K562 (cell line): ENCODE measurements around the gene PIERCE2. TPM values are rescaled to one million over a fixed set of nuclear protein-coding genes. Genes with fewer than 3 reads are reported as not detected.
A peak's percentile ranks its signal among the peaks of the same experiment; 100 is the strongest.

Source experiments
- ATAC-seq: fragments of 200-7000 bp; cut with Tn5 transposase; 3 replicates; pipeline ENCODE4 v1.9.1; 2020; ENCODE audit warnings: moderate library complexity
- BruUV-seq: library from RNA; stranded (reverse); fragments of 400-500 nt; replicated peaks from 2 replicates; lab custom pipeline; 2021; lab: Mats Ljungman, UMichigan
- CTCF ChIA-PET: fragments of 300-600 bp; formaldehyde crosslinking; extraction: SDS; loops from one replicate; lab custom pipeline; 2021; ENCODE audit warnings: low intra/inter-chr PET ratio; lab: Yijun Ruan, JAX
- POLR2A ChIA-PET: fragments of 300-600, 350-650 bp; sonication (Branson Sonifier 250); formaldehyde crosslinking; extraction: SDS; loops from one replicate; lab custom pipeline; 2021; ENCODE audit warnings: antibody characterized with exemption, inconsistent platforms; lab: Yijun Ruan, JAX
- DNase-seq, 4 experiments: peaks; one replicate each; pipeline versions ENCODE4 v3.0.0 to v3.0.0-alpha.2; 2011 to 2018; ENCODE audit warnings: low spot score in 3 of 4, mixed read lengths in 3 of 4; ENCODE audit errors: extremely low read depth in 1 of 4
- FAIRE-seq: peaks from 2 replicates; lab custom pipeline; 2011; peaks lifted over from hg19 to GRCh38; lab: Jason Lieb, UNC
- H2AFZ ChIP-seq: 2 replicates; pipeline ENCODE4 v1.6.0; 2011; ENCODE audit warnings: low read depth, low read length, control low read depth, inconsistent platforms
- H3K27ac ChIP-seq: fragments of 200-600 bp; 3 replicates; pipeline ENCODE4 v1.8.0; 2011; ENCODE audit warnings: low read depth, mild to moderate bottlenecking, control low read depth, inconsistent platforms, low read length, moderate library complexity, mixed read lengths; ENCODE audit errors: extremely low read depth
- H3K27me3 ChIP-seq, 2 experiments: fragments of 300-600 bp in 1 of 2; 2 replicates in 1 of 2; 3 replicates in 1 of 2; pipeline versions ENCODE4 v1.6.0 to v1.8.0; 2011; ENCODE audit warnings: inconsistent platforms in 2 of 2, low read length in 2 of 2, mild to moderate bottlenecking in 1 of 2, mixed read lengths in 1 of 2, moderate library complexity in 1 of 2; ENCODE audit not compliant: control insufficient read depth in 2 of 2, insufficient read depth in 2 of 2
- H3K36me3 ChIP-seq: fragments of 300-600 bp; 3 replicates; pipeline ENCODE4 v1.8.0; 2011; ENCODE audit warnings: mild to moderate bottlenecking, low read length, inconsistent platforms; ENCODE audit not compliant: control insufficient read depth, insufficient read depth
- H3K4me1 ChIP-seq, 2 experiments: fragments of 200-600 bp in 1 of 2; replicated peaks in 1 of 2; 2 replicates in 1 of 2; 3 replicates in 1 of 2; pipeline versions ENCODE4 v1.5.1 to v1.8.0; 2011; ENCODE audit warnings: inconsistent platforms in 2 of 2, low read length in 2 of 2, mild to moderate bottlenecking in 1 of 2, mixed read lengths in 1 of 2, moderate library complexity in 1 of 2; ENCODE audit not compliant: control insufficient read depth in 2 of 2, insufficient read depth in 2 of 2
- H3K4me2 ChIP-seq: 2 replicates; pipeline ENCODE4 v1.6.1; 2011; ENCODE audit warnings: low read length, control low read depth, inconsistent platforms, mixed read lengths; ENCODE audit not compliant: insufficient read depth
- H3K4me3 ChIP-seq: fragments of 200-600 bp; sonication (generic), shearing (Covaris generic); 2 replicates; pipeline ENCODE4 v1.5.1; 2016; ENCODE audit warnings: control low read depth, inconsistent platforms
- H3K79me2 ChIP-seq: fragments of 200-600 bp; 3 replicates; pipeline ENCODE4 v1.8.0; 2011; ENCODE audit warnings: low read length, inconsistent platforms; ENCODE audit not compliant: control insufficient read depth, insufficient read depth
- H3K9ac ChIP-seq, 2 experiments: 2 replicates each; pipeline versions ENCODE4 v1.6.0 to v1.6.1; 2011; ENCODE audit warnings: low read depth in 2 of 2, low read length in 2 of 2, control low read depth in 1 of 2, inconsistent platforms in 1 of 2, mild to moderate bottlenecking in 1 of 2, mixed read lengths in 1 of 2; ENCODE audit not compliant: insufficient read depth in 1 of 2
- H3K9me1 ChIP-seq: one replicate; pipeline ENCODE4 v1.6.0; 2011; ENCODE audit warnings: inconsistent platforms, mild to moderate bottlenecking, low read length, moderate library complexity; ENCODE audit not compliant: control insufficient read depth, insufficient read depth
- H3K9me3 ChIP-seq: replicated peaks from 2 replicates; pipeline ENCODE4 v1.5.1; 2011; ENCODE audit warnings: low read depth, low read length, inconsistent platforms; ENCODE audit not compliant: control insufficient read depth, insufficient read depth
- H4K20me1 ChIP-seq: replicated peaks from 2 replicates; pipeline ENCODE4 v1.6.1; 2011; ENCODE audit warnings: low read length, inconsistent platforms, mixed read lengths; ENCODE audit not compliant: control insufficient read depth, insufficient read depth
- ESRRB ChIP-seq: fragments of 250-450 bp; sonication (Bioruptor Pico); IDR thresholded peaks from 2 replicates; pipeline ENCODE4 v1.5.0; 2020; ENCODE audit warnings: mild to moderate bottlenecking, moderate library complexity, borderline replicate concordance
- MBD2 ChIP-seq: sonication (generic); IDR thresholded peaks from 2 replicates; pipeline ENCODE4 v1.6.1; 2016; ENCODE audit warnings: low read depth, borderline replicate concordance
- MEF2A ChIP-seq: IDR thresholded peaks from 2 replicates; pipeline ENCODE4 v1.6.1; 2011; ENCODE audit warnings: low read depth, mild to moderate bottlenecking, low read length, moderate library complexity; ENCODE audit not compliant: control insufficient read depth
- MEF2D ChIP-seq: conservative IDR thresholded peaks from 2 replicates; pipeline ENCODE4 v1.6.1; 2016; ENCODE audit warnings: low read depth, missing genetic modification characterization, missing compliant biosample characterization
- MYC ChIP-seq, 2 experiments: fragments of 250-450 bp in 1 of 2; sonication (Bioruptor Pico) in 1 of 2; IDR thresholded peaks; 2 replicates each; pipeline versions ENCODE4 v1.5.1 to v1.6.1; 2012 to 2021; ENCODE audit warnings: low read depth in 2 of 2, borderline replicate concordance in 1 of 2, improper control_type of control experiment in 1 of 2, low read length in 1 of 2, mild to moderate bottlenecking in 1 of 2, moderate library complexity in 1 of 2
- RNF219 ChIP-seq: fragments of 250-450 bp; sonication (Bioruptor Pico); IDR thresholded peaks from 2 replicates; pipeline ENCODE4 v1.5.0; 2022; ENCODE audit warnings: mild to moderate bottlenecking
- SMARCE1 ChIP-seq: fragments of 450-650 bp; IDR thresholded peaks from 2 replicates; pipeline ENCODE4 v1.7.1; 2016; ENCODE audit warnings: mild to moderate bottlenecking
- ZNF561 ChIP-seq: fragments of 450-650 bp; formaldehyde crosslinking; conservative IDR thresholded peaks from 2 replicates; pipeline ENCODE4 v1.4.0; 2020; ENCODE audit warnings: mild to moderate bottlenecking, moderate library complexity
- WGBS: fragments of 100-300 bp; shearing (Covaris generic); methylation state at CpG from one replicate; pipeline ENCODE4 v1.1.6; 2016; ENCODE audit warnings: low coverage, mixed read lengths; ENCODE audit not compliant: insufficient coverage; ENCODE audit errors: missing lambda C conversion rate; 5-methylcytosine and 5-hydroxymethylcytosine counted together
- in situ Hi-C: fragments of 300-500 bp; cut with MboI; formaldehyde crosslinking; loops from 4 replicates; pipeline ENCODE4 v1.15.0; 2018; ENCODE audit warnings: inconsistent platforms, mixed read lengths
- intact Hi-C: fragments of 100-400 bp; cut with micrococcal nuclease; formaldehyde crosslinking; loops from 2 replicates; pipeline ENCODE4 v1.14.2; 2022
- polyA plus RNA-seq, 8 experiments: library from polyadenylated mRNA; depleted of rRNA in 4 of 8; stranded (reverse) in 5 of 8; unstranded in 3 of 8; fragments of >200 nt; fragmentation: Nextera tagmentation in 2 of 8; fragmentation: Illumina TruSeq in 1 of 8; extraction: Ambion mirVana in 2 of 8; extraction: Trizol in 1 of 8; gene quantifications; 2 replicates each; pipeline versions ENCODE4 v1.2.1 to v1.2.3, GENCODE V29; 2011 to 2014; ENCODE audit warnings: inconsistent platforms in 1 of 8, missing spikeins in 1 of 8
- total RNA-seq, 7 experiments: library from RNA; depleted of rRNA in 6 of 7; stranded (reverse); fragments of >200 nt in 6 of 7; fragmentation: Illumina TruSeq in 2 of 7; extraction: Trizol in 2 of 7; gene quantifications; 2 replicates each; pipeline versions ENCODE4 v1.2.1 to v1.2.3, GENCODE V29; 2011 to 2021; ENCODE audit warnings: low replicate concordance in 1 of 7

The PIERCE2 gene
- total and polyA plus RNA-seq, 9 of the 15 experiments (the other 6 are each of a cell fraction or from before 2014, with no cell fraction given), result 2.9 to 4.8 (median 4.0) TPM

- no peaks in the 10 kb centered on the region for H3K9me3 ChIP-seq
- ChIA-PET POLR2A (interaction anchor here (1.0 kb wide), 1 partner anchor 26 kb away, joined by 3 read pairs; no protein-coding TSS in a partner anchor), CTCF (no interaction called here)
- WGBS, result 0% methylated on average over 1 of the region's 1 CpG
- H3K4me2 ChIP-seq, result no peak overlapping the region; the same call in 1 of the 2 replicates
- H3K27me3 ChIP-seq, result no peaks in the 10 kb centered on the region
- no peak overlapping the region for H2AFZ ChIP-seq
- H3K9ac ChIP-seq, result no peak overlapping the region
- H3K79me2 ChIP-seq, result no peaks in the 10 kb centered on the region
- intact Hi-C loops (no loop called here), in situ Hi-C loops (no loop called here)
- TF ChIP-seq ESRRB (CRISPR knock-in tag), result no peak
- TF ChIP-seq MEF2A, result no peak
- TF ChIP-seq MYC (IDR thresholded peaks at IDR 0.05; ENCODE audit: low read depth, low read length), result no peak
- no peak for TF ChIP-seq MYC (CRISPR knock-in tag; IDR thresholded peaks at IDR 0.05; ENCODE audit: borderline replicate concordance, low read depth)
- no peak for TF ChIP-seq SMARCE1
- no peak for TF ChIP-seq ZNF561 (CRISPR knock-in tag)
- TF ChIP-seq MBD2, result no peak
- TF ChIP-seq MEF2D (tag), result no peak
- TF ChIP-seq RNF219 (CRISPR knock-in tag), result no peak
- H4K20me1 ChIP-seq, result no peaks in the 10 kb centered on the region
- H3K4me3 ChIP-seq, result no peak overlapping the region
- no peaks in the 10 kb centered on the region for H3K36me3 ChIP-seq
- no TSS peak for BruUV-seq
- peak; percentile 78 for ATAC-seq
- no peak for FAIRE-seq
- H3K4me1 ChIP-seq, result peaks cover 0 to 5% of the 10 kb centered on the region in 2 experiments; a peak in 2 of 5 replicates
- peak in 2 of 4 experiments; percentile 27 to 31 for DNase-seq
- H3K9me1 ChIP-seq, result no peaks in the 10 kb centered on the region
- H3K27ac ChIP-seq, result no peak overlapping the region
Measured at GRCh38 chr15:55422089-55422488, 13.8 kb downstream of the PIERCE2 start.
